Right cardiac atrium (tissue), 5 donors: Measurements from ENCODE around the gene MXD4. TPM values are rescaled to one million over a fixed set of nuclear protein-coding genes. Genes with fewer than 3 reads are reported as not detected.

Experiments used
- ATAC-seq, 2 donors: fragments of 200-7000 bp; cut with Tn5 transposase; one replicate each; pipeline versions ENCODE4 v1.8.0 to v1.9.1; 2020; ENCODE audit warnings: moderate library complexity in 2 of 2, mild to moderate bottlenecking in 1 of 2
- DNase-seq, 3 donors: peaks; one replicate each; pipeline ENCODE4 v3.0.0-alpha.2; 2020
- H3K27ac ChIP-seq: one replicate; pipeline ENCODE4 v1.5.1; 2013; ENCODE audit warnings: mild to moderate bottlenecking, low read length, control low read depth, moderate library complexity
- H3K27me3 ChIP-seq: one replicate; pipeline ENCODE4 v1.6.1; 2013; ENCODE audit not compliant: control insufficient read depth, insufficient read depth
- H3K4me1 ChIP-seq: one replicate; pipeline ENCODE4 v1.6.1; 2013; ENCODE audit warnings: low read length; ENCODE audit not compliant: control insufficient read depth, insufficient read depth
- H3K4me3 ChIP-seq: one replicate; pipeline ENCODE4 v1.5.1; 2013; ENCODE audit warnings: low read length, control low read depth
- H3K9me3 ChIP-seq: one replicate; pipeline ENCODE4 v1.6.1; 2013; ENCODE audit warnings: low read length; ENCODE audit not compliant: control insufficient read depth
- WGBS: extraction: QIAGEN DNeasy Blood & Tissue Kit; methylation state at CpG from one replicate; pipeline ENCODE4 v1.1.7; 2013; 5-methylcytosine and 5-hydroxymethylcytosine counted together
- intact Hi-C, 4 donors: fragments of 100-400 bp; cut with DNase I; formaldehyde crosslinking; loops; one replicate each; pipeline versions ENCODE4 v1.11.0 to v1.14.0; 2022 to 2023
- polyA plus RNA-seq: library from polyadenylated mRNA; stranded (reverse); fragments of 200-250 nt; gene quantifications from one replicate; pipeline ENCODE4 v1.2.3, GENCODE V29; 2013
- total RNA-seq, 4 donors: library from RNA; stranded (reverse); fragmentation: NEBNext Ultra II Directional; extraction: Animal tissue kit (Norgen Biotek cat#: 25700); gene quantifications; one replicate each; pipeline ENCODE4 v1.2.1, GENCODE V29; 2021
- donor health status: healthy with polysubstance abuse.
- donor health status: DM: no; HTN: yes; CAD: no.
- donor health status: DM: no; HTN: no; CAD: no.
- donor health status: DM: no; HTN: yes; CAD: no; lungs with severe emphysema.
- donor health status: DM: yes; HTN: yes; CAD: no.

MXD4 gene
- total and polyA plus RNA-seq, 5 donors = 27.2 to 43.1 (median 32.7) TPM

DNA sequence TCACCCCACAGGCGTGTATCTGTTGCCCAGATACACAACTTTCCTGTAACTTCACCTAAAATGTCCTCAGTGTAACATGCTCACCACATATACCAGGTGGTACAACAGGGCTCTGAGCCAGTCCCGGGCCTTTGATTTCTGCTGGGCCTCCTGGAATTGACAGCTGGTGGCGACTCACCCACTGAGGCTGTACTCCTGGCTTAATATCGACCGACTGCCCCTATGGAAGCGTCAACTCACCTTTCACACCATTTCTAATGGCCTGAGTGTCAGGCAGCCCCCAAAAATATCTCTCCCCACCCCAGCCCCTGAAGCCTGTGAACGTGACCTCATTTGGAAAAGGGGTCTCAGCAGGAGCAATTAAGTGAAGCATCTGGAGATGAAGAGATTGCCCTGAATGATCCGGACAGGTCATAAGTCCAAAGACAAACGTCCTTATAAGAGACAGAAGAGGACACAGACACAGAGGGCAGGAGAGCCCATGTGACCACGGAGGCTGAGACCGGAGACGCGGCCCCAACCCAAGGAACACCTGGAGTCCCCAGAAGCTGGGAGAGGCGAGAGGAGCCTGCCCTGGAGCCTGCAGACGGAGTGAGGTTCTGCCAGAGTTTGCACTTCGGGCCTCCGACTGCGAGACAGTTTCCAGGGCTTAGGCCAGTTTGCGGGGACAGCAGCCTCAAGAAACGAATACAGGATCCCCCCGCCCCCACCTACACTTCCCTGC is 12.6 kb upstream of the MXD4 start:
- H3K4me1 ChIP-seq = no peaks in the 10 kb centered on the region
- H3K9me3 ChIP-seq = no peaks in the 10 kb centered on the region
- H3K27me3 ChIP-seq = no peaks in the 10 kb centered on the region
- ATAC-seq = no peak
- H3K4me3 ChIP-seq = no peak overlapping the region
- intact Hi-C loops = no loop called here
- WGBS = 89% methylated on average over 21 of the region's 21 CpGs
- peak in 1 of 3 donors; percentile 28 for DNase-seq
- no peak overlapping the region for H3K27ac ChIP-seq

DNA sequence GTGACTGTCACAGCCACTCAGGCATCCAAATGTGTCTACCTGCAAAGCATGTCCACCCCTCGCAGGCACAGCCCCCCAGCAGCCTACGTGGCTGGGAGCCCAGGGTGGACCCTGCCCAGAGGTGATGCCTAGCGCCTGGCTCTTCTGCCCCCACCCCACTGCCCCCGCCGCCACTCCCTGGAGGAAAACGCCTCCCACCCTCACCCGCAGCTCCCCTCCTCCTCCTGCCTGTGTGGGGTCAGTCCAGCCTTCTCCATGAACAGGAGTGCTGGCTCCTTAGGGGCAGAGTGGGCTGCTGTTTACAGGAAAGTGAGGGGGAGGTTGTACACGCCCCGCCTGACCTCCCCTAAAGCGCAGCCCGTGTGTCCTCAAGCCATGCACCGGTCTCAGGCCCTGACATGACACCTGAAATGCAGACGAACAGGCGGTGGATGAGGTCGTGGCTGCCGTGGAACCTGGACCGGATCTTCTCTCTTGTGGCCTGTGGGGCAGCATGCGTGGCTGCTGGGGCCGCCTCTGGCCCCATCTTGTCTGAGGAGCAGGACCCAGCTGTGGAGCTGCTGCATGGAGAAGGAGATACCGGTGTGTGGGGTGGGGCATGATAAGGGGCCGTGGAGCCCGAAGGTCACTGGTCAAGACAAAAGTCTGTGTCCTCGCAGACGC is 11.9 kb upstream of the MXD4 start:
- Histone ChIP-seq H3K27me3 (no peaks in the 10 kb centered on the region), H3K4me3 (no peak overlapping the region), H3K4me1 (no peaks in the 10 kb centered on the region), H3K9me3 (no peaks in the 10 kb centered on the region), H3K27ac (no peak overlapping the region)
- DNase-seq = peak in 2 of 3 donors; percentile 10 to 32
- no peak for ATAC-seq
- 80% methylated on average over 24 of the region's 24 CpGs for WGBS
- intact Hi-C loops = no loop called here

DNA sequence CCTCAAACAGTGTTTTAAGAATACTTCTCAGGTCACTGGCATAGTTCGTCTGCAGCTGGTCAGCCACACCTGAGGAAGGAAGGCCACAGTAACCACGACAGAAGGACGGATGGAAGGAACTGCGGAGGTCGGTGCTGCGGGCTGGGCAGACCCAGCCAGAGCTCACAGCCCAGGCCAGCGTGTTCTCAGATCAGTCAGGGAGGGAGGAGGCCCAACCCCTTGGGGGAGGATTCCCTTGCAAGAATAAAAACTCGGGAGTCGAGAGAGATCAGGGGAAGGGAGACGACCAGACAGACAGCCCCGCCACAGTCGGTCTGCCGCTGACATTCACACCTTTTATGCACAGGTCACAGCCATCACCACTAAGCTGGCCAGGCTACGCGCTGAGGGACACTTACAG is 11.3 kb upstream of the MXD4 start:
- no peak for ATAC-seq
- 70% methylated on average over 15 of the region's 15 CpGs for WGBS
- H3K27me3 ChIP-seq = no peaks in the 10 kb centered on the region
- intact Hi-C loops = no loop called here
- no peak overlapping the region for H3K4me3 ChIP-seq
- H3K9me3 ChIP-seq = no peaks in the 10 kb centered on the region
- no peak overlapping the region for H3K27ac ChIP-seq
- no peaks in the 10 kb centered on the region for H3K4me1 ChIP-seq
- DNase-seq = peak in 1 of 3 donors; percentile 39

DNA sequence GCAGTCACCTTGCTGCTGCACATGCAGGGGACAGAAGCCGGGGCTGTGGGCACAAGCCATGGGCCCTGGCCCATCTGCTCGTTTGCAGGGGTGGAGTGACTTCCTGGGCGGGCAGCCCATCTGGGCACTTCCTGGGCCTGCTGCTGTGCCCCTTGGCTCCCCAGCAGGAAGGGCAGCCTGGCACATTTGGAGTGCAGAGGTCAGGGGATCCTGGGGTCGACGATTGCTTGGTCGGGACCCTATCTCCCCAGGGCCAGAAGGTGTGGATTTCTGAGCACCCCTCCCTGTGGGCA is 10.9 kb upstream of the MXD4 start:
- Histone ChIP-seq H3K4me1 (no peaks in the 10 kb centered on the region), H3K9me3 (no peaks in the 10 kb centered on the region), H3K27me3 (no peaks in the 10 kb centered on the region), H3K27ac (no peak overlapping the region), H3K4me3 (no peak overlapping the region)
- WGBS = 80% methylated on average over 6 of the region's 6 CpGs
- ATAC-seq = no peak
- peak in 1 of 3 donors; percentile 8 for DNase-seq
- intact Hi-C loops = no loop called here

DNA sequence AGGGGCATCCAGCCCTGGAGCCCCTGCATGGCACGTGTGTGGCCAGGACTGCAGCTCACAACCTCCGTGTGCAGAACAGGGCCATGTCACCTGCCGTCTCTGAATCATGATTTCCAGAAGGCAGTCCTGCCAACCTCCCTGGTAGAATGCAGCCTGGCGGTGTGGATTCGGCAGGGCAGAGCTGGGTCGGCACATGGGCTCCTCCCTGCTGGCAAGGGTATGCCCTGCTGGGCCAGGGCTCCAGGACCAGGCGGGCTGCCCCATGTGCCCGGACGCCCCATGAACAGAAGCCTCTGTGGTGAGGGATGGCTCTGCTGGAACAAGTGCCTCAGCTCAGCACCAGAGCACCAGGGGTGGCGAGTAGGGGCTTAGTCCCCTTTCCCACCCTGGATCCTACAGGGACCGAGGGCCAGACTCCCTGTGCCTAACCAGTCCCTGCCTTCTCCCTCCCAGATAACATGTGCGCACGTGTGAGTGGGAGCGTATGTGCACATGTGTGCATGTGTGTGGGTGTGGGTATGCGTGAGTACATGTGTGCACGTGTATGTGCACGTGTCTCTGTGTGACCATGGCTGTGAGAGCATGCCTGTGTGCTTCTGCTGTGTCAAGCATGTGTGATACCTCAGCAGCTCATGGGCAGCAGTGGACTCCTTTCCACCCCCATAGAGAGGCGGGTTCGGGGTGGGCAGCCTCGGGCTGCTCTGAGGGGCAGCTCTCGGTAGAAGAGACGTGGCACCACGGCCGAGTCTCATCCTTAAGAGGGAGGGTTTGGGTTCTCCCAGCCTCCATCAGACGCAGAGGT is 10.3 kb upstream of the MXD4 start:
- ATAC-seq = no peak
- intact Hi-C loops = no loop called here
- peak in 2 of 3 donors; percentile 6 to 42 for DNase-seq
- no peak overlapping the region for H3K27ac ChIP-seq
- H3K4me1 ChIP-seq = no peaks in the 10 kb centered on the region
- 91% methylated on average over 25 of the region's 25 CpGs for WGBS
- no peak overlapping the region for H3K4me3 ChIP-seq
- no peaks in the 10 kb centered on the region for H3K9me3 ChIP-seq
- no peaks in the 10 kb centered on the region for H3K27me3 ChIP-seq

DNA sequence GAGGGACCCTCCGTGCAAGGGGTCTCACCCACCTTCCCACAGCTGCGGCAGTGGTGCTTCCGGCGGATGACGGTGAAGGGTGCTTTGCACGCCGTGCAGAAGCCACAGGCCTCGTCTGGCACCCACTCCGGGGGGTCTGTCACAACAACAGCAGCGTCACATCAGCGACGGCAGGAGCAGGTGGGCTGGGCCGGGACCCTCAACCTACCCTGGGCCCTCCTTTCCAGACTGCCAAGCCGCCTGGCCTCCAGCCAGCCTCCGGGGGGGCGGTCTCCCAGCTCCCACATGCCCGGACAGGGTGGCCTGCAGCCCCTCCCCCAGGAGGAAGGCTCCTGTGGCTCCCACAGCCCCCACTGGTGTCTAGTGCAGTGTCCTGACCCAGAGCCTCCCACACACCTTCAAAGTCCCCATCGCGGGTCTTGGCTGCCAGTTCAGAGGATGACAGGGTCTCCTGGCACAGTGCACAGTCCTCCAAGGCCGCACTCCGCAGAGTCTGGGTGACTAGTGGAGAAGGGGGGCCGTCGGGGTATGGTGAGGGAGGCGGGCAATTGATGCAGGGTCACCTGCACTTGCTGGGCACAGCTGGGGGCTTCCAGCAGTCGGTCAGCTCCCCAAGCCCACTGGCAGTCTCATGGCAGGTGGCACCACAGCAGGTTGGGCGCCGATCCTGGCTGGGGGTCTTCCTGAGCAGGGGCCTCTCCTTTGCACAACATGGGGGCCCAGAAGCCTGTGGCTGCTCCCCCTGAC is 9.5 kb upstream of the MXD4 start:
- 81% methylated on average over 27 of the region's 27 CpGs for WGBS
- Histone ChIP-seq H3K9me3 (no peaks in the 10 kb centered on the region), H3K4me3 (no peak overlapping the region), H3K4me1 (no peaks in the 10 kb centered on the region), H3K27me3 (no peaks in the 10 kb centered on the region), H3K27ac (no peak overlapping the region)
- ATAC-seq = no peak
- peak in 2 of 3 donors; percentile 12 to 56 for DNase-seq
- intact Hi-C loops = no loop called here

DNA sequence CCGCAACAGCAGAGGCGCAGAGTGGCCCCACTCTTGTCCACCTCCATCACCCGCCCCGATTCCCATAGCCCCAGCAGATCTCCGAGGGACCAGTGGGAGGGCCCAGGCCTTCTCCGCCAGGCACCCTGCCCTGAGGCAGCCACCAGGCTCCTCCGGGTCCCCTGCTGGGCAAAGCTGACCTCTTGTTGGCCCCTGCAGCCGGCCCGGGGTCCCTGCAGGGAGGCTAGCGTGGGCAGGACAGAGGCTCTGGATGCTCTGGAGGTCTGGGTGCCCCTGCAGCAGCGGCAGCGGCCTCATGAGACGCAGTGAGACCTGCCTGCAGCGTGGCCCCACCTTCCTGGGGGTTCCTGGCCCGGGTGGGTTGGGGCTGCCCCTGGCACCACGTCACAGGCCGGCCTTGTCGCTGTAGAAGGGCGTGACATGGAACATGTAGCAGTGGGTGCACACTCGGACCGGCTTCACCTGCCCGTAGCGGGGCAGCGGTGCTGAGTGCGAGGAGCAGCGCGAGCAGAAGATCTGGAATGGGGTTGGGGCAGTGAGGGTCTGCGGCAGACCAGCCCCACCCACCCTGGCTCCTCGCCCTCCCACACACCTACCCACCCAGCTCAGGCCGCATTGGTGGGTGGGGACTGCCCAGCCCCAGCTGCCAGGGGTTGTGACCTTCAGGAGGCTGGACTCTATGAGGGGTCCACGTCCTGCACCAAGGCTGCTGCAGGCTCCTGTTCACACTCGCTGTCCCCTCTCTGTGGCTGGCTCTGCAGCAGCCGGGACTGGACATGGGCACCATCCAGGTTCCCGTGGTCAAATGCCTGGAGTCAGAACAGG is 8.6 kb upstream of the MXD4 start:
- DNase-seq (peak in 2 of 3 donors; percentile 9 to 55), ATAC-seq (no peak)
- Histone ChIP-seq H3K27me3 (no peaks in the 10 kb centered on the region), H3K4me3 (no peak overlapping the region), H3K4me1 (peaks cover 2% of the 10 kb centered on the region), H3K9me3 (no peaks in the 10 kb centered on the region), H3K27ac (no peak overlapping the region)
- intact Hi-C loops = no loop called here
- WGBS = 91% methylated on average over 34 of the region's 34 CpGs

DNA sequence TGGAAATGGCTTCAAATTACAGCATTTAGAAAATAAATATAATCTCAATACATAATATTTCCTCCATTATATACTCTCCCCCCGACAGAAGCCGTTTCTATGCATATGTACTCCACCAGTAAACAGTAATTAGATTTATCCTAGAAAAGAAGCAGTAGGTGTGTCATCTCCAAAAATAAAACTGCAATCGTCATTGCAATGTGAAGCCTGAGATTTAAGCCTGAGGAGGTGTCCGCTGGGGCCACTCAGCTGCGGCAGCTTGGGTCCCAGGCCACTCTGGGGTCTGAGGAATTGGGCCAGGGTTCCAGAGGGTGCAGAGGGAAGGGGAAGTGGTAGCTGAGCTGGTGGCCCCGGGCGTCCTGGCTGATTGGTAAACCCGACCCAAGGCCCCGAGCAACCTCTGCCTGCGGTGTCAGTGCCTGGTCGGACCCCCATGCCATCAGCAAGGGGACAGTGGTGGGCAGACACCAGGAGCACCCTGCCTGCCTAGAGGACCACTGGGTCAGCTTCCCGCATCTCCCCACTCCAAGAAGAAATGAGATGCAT is 7.8 kb upstream of the MXD4 start:
- DNase-seq = peak in 2 of 3 donors; percentile 4 to 43
- peaks cover 2% of the 10 kb centered on the region for H3K4me1 ChIP-seq
- WGBS = 79% methylated on average over 12 of the region's 12 CpGs
- no peaks in the 10 kb centered on the region for H3K27me3 ChIP-seq
- H3K4me3 ChIP-seq = no peak overlapping the region
- intact Hi-C loops = no loop called here
- H3K9me3 ChIP-seq = no peaks in the 10 kb centered on the region
- ATAC-seq = no peak
- H3K27ac ChIP-seq = no peak overlapping the region

DNA sequence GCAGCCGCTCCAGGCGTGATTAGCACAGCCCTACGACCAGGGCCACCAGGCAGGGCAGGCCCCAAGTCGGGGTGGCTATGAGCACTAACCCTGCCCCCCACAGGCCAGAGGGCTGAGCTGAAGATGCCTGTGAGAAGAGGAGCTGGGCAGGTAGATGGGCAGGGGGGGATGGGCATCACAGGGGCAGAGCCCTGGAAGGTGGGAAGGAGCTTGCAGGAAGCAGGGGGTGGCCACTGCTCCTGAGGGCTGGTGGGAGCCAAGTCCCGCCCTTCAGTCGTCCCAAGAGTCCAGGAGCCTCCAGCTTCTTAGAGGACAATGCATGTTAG is 7.3 kb upstream of the MXD4 start:
- no peak overlapping the region for H3K4me3 ChIP-seq
- WGBS = 68% methylated on average over 6 of the region's 6 CpGs

More for the DNA sequence above, 7.3 kb upstream of the MXD4 start:
- Histone ChIP-seq H3K9me3 (no peaks in the 10 kb centered on the region), H3K27ac (no peak overlapping the region), H3K4me1 (peaks cover 2% of the 10 kb centered on the region), H3K27me3 (no peaks in the 10 kb centered on the region)
- intact Hi-C loops = no loop called here
- ATAC-seq = no peak
- peak in 2 of 3 donors; percentile 17 to 58 for DNase-seq
